ENCODE measurements around the gene MRPS5. TPM values are rescaled to one million over a fixed set of nuclear protein-coding genes. Genes with fewer than 3 reads are reported as not detected.

The MRPS5 gene
- total RNA-seq, 2 donors from 2014 or later, result 57.9 to 59.0 TPM

GRCh38 chr2:95043300-95044093 is 78.1 kb downstream of the MRPS5 start:
- no peaks in the 10 kb centered on the region for H3K9me3 ChIP-seq (ENCODE audit: control insufficient read depth, low read length)
- peaks cover 3% of the 10 kb centered on the region for H3K9me3 Mint-ChIP-seq
- H3K4me1 ChIP-seq (ENCODE audit: control insufficient read depth, insufficient read depth, low read length), result no peaks in the 10 kb centered on the region
- H3K36me3 Mint-ChIP-seq (ENCODE audit: low read depth), result no peaks in the 10 kb centered on the region
- H3K36me3 ChIP-seq (ENCODE audit: control insufficient read depth, insufficient read depth, low read length), result no peaks in the 10 kb centered on the region
- no peak overlapping the region for H3K9ac ChIP-seq (ENCODE audit: extremely low read depth, low read length, poor library complexity, severe bottlenecking)
- H3K4me1 Mint-ChIP-seq, result no peaks in the 10 kb centered on the region
- no peak overlapping the region for H3K4me3 Mint-ChIP-seq
- no peak overlapping the region for H3K4me3 ChIP-seq (ENCODE audit: low read length)
- no peak for DNase-seq
- no peak overlapping the region for H3K27ac Mint-ChIP-seq
- 63 to 70% methylated on average over 7 to 17 of the region's 17 CpGs for WGBS, 2 experiments (ENCODE audit: insufficient coverage in 1 of 2, insufficient read length in 1 of 2)
- H3K27me3 Mint-ChIP-seq (ENCODE audit: insufficient read depth), result peaks cover 22% of the 10 kb centered on the region
- H3K27ac ChIP-seq (ENCODE audit: low read depth, low read length), result no peak overlapping the region
- H3K27me3 ChIP-seq (ENCODE audit: control insufficient read depth, insufficient read depth, low read length, poor library complexity, severe bottlenecking), result no peaks in the 10 kb centered on the region
- TF ChIP-seq CTCF (conservative IDR thresholded peaks at IDR 0.05), result no peak

- H3K4me1 Mint-ChIP-seq, result no peaks in the 10 kb centered on the region
- H3K4me1 ChIP-seq (ENCODE audit: control insufficient read depth, insufficient read depth, low read length), result no peaks in the 10 kb centered on the region
- H3K36me3 Mint-ChIP-seq (ENCODE audit: low read depth), result no peaks in the 10 kb centered on the region
- no peaks in the 10 kb centered on the region for H3K36me3 ChIP-seq (ENCODE audit: control insufficient read depth, insufficient read depth, low read length)
- no peaks in the 10 kb centered on the region for H3K27me3 ChIP-seq (ENCODE audit: control insufficient read depth, insufficient read depth, low read length, poor library complexity, severe bottlenecking)
- H3K4me3 ChIP-seq (ENCODE audit: low read length), result no peak overlapping the region
- H3K27ac ChIP-seq (ENCODE audit: low read depth, low read length), result no peak overlapping the region
- peaks cover 25% of the 10 kb centered on the region for H3K27me3 Mint-ChIP-seq (ENCODE audit: insufficient read depth)
- peaks cover 10% of the 10 kb centered on the region for H3K9me3 Mint-ChIP-seq
- no peaks in the 10 kb centered on the region for H3K9me3 ChIP-seq (ENCODE audit: control insufficient read depth, low read length)
- no peak overlapping the region for H3K27ac Mint-ChIP-seq
- TF ChIP-seq CTCF (conservative IDR thresholded peaks at IDR 0.05), result no peak
- 80 to 83% methylated on average over 5 to 7 of the region's 7 CpGs for WGBS, 2 experiments (ENCODE audit: insufficient coverage in 1 of 2, insufficient read length in 1 of 2)
- no peak overlapping the region for H3K9ac ChIP-seq (ENCODE audit: extremely low read depth, low read length, poor library complexity, severe bottlenecking)
- H3K4me3 Mint-ChIP-seq, result no peak overlapping the region
- no peak for DNase-seq
These were observed 78.9 kb downstream of the MRPS5 start for GRCh38 chr2:95042472-95043271.

GRCh38 chr2:95041824-95042442 is 79.7 kb downstream of the MRPS5 start:
- no peak overlapping the region for H3K4me3 ChIP-seq (ENCODE audit: low read length)
- Mint-ChIP-seq H3K4me1 (no peaks in the 10 kb centered on the region), H3K36me3 (ENCODE audit: low read depth) (no peaks in the 10 kb centered on the region), H3K27ac (no peak overlapping the region), H3K9me3 (peaks cover 16% of the 10 kb centered on the region), H3K4me3 (no peak overlapping the region), H3K27me3 (ENCODE audit: insufficient read depth) (peaks cover 27% of the 10 kb centered on the region)
- no peak for DNase-seq
- no peaks in the 10 kb centered on the region for H3K36me3 ChIP-seq (ENCODE audit: control insufficient read depth, insufficient read depth, low read length)
- no peak for TF ChIP-seq CTCF (conservative IDR thresholded peaks at IDR 0.05)
- H3K27ac ChIP-seq (ENCODE audit: low read depth, low read length), result no peak overlapping the region
- H3K9me3 ChIP-seq (ENCODE audit: control insufficient read depth, low read length), result no peaks in the 10 kb centered on the region
- no peaks in the 10 kb centered on the region for H3K27me3 ChIP-seq (ENCODE audit: control insufficient read depth, insufficient read depth, low read length, poor library complexity, severe bottlenecking)
- no peak overlapping the region for H3K9ac ChIP-seq (ENCODE audit: extremely low read depth, low read length, poor library complexity, severe bottlenecking)
- no peaks in the 10 kb centered on the region for H3K4me1 ChIP-seq (ENCODE audit: control insufficient read depth, insufficient read depth, low read length)
- 83 to 84% methylated on average over 6 to 11 of the region's 11 CpGs for WGBS, 2 experiments (ENCODE audit: insufficient coverage in 1 of 2, insufficient read length in 1 of 2)

Measured in endodermal cell (in vitro differentiated cells).